HG02840 (cell line): Measurements from ENCODE around the gene IL11.
A peak's percentile ranks its signal among the peaks of the same experiment; 100 is the strongest.
"Not testable (repeated sequence)": the region's sequence is repeated elsewhere in the genome, so short reads cannot be mapped to it uniquely, and the experiment has no call there.

Source experiments
- ATAC-seq: cut with Tn5 transposase; IDR thresholded peaks from one replicate; pipeline ENCODE4 v1.9.1; 2021; ENCODE audit warnings: mild to moderate bottlenecking, moderate library complexity, moderate number of reproducible peaks; ENCODE audit not compliant: unreplicated experiment, low FRiP score

The IL11 gene

GRCh38 chr19:55370305-55370988 lies at the start of gene IL11:
Gene IL11 (minus strand): TSS chr19:55370463. CDS start chr19:55370310, 153 bp downstream.
- ATAC-seq = no peak

- no peak for ATAC-seq
Measured at GRCh38 chr19:55419624-55420236, 49.5 kb upstream of the IL11 start.

- ATAC-seq = no peak
Measured at GRCh38 chr19:55419103-55419502, 48.8 kb upstream of the IL11 start.

GRCh38 chr19:55418185-55418584 lies 47.9 kb upstream of the IL11 start:
- ATAC-seq = no peak

- ATAC-seq = no peak
Measured at GRCh38 chr19:55410168-55410567, 39.9 kb upstream of the IL11 start.

GRCh38 chr19:55409179-55409578 lies 38.9 kb upstream of the IL11 start:
- not testable (repeated sequence) for ATAC-seq

GRCh38 chr19:55408533-55408872 lies 38.2 kb upstream of the IL11 start:
- no peak for ATAC-seq

- ATAC-seq = peak; percentile 82
Measured at GRCh38 chr19:55407800-55408532, 37.7 kb upstream of the IL11 start.

GRCh38 chr19:55407550-55407799 lies 37.2 kb upstream of the IL11 start, which contains the start of gene UBE2S:
Gene UBE2S (minus strand): TSS chr19:55407788. CDS start chr19:55407589, 199 bp downstream.
- ATAC-seq = peak; percentile 20

GRCh38 chr19:55406826-55407549 lies 36.7 kb upstream of the IL11 start:
- ATAC-seq = no peak

- no peak for ATAC-seq
Measured at GRCh38 chr19:55406091-55406825, 36.0 kb upstream of the IL11 start.

GRCh38 chr19:55405638-55406037 lies 35.4 kb upstream of the IL11 start:
- ATAC-seq = no peak

GRCh38 chr19:55402509-55402908 lies 32.2 kb upstream of the IL11 start:
- ATAC-seq = no peak

- ATAC-seq = not testable (repeated sequence)
Measured at GRCh38 chr19:55401390-55401789, 31.1 kb upstream of the IL11 start.

GRCh38 chr19:55400281-55401087 lies 30.2 kb upstream of the IL11 start:
- ATAC-seq = no peak

- no peak for ATAC-seq
Measured at GRCh38 chr19:55398200-55398925, 28.1 kb upstream of the IL11 start.

GRCh38 chr19:55392820-55393761 lies 22.8 kb upstream of the IL11 start:
- no peak for ATAC-seq
